ENCODE data around the gene PPIA. TPM values are rescaled to one million over a fixed set of nuclear protein-coding genes. Genes with fewer than 3 reads are reported as not detected.

Gene PPIA
- total RNA-seq, 1 donor from 2014 or later, result 1,323 TPM

DNA sequence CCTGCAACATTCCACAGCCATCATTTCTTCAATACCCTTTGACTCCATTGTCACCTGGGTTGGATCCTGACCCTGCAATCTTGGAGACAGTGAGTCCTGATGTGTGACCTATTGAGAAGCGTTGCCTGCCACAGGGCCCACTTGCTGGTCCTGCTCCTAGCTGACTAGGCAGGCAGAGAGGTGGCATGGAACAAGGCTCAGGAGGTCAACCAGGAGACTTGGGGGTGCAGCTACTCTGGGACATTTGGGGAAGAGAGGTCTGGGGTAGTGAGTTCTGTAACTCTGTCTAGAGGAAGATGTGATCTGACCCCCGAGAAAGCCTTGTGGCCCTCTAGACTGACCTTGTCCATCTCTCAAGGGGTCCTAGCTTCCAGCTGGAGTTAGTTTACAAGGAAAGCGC is 46.1 kb upstream of the PPIA start:
- H3K27me3 Mint-ChIP-seq, result no peaks in the 10 kb centered on the region
- H3K9me3 Mint-ChIP-seq (ENCODE audit: low read depth), result no peaks in the 10 kb centered on the region
- peak overlapping the region; percentile 81 for H3K4me3 Mint-ChIP-seq (ENCODE audit: low read depth)
- no peak for DNase-seq (ENCODE audit: low spot score, unreplicated experiment)
- TF ChIP-seq, protein P1, sequence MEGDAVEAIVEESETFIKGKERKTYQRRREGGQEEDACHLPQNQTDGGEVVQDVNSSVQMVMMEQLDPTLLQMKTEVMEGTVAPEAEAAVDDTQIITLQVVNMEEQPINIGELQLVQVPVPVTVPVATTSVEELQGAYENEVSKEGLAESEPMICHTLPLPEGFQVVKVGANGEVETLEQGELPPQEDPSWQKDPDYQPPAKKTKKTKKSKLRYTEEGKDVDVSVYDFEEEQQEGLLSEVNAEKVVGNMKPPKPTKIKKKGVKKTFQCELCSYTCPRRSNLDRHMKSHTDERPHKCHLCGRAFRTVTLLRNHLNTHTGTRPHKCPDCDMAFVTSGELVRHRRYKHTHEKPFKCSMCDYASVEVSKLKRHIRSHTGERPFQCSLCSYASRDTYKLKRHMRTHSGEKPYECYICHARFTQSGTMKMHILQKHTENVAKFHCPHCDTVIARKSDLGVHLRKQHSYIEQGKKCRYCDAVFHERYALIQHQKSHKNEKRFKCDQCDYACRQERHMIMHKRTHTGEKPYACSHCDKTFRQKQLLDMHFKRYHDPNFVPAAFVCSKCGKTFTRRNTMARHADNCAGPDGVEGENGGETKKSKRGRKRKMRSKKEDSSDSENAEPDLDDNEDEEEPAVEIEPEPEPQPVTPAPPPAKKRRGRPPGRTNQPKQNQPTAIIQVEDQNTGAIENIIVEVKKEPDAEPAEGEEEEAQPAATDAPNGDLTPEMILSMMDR (IDR thresholded peaks at IDR 0.05; ENCODE audit: unreplicated experiment), result no peak
- H3K36me3 Mint-ChIP-seq (ENCODE audit: insufficient read depth), result peaks cover 4% of the 10 kb centered on the region
- H3K27ac Mint-ChIP-seq, result peak overlapping the region; percentile 85
- H3K4me1 Mint-ChIP-seq (ENCODE audit: low read depth), result peaks cover 21% of the 10 kb centered on the region

GRCh38 chr7:44750921-44751571 is 45.4 kb upstream of the PPIA start:
- TF ChIP-seq, protein P1 (IDR thresholded peaks at IDR 0.05; ENCODE audit: unreplicated experiment), result no peak
- H3K4me3 Mint-ChIP-seq (ENCODE audit: low read depth), result peak overlapping the region; percentile 81
- H3K9me3 Mint-ChIP-seq (ENCODE audit: low read depth), result no peaks in the 10 kb centered on the region
- no peaks in the 10 kb centered on the region for H3K27me3 Mint-ChIP-seq
- H3K27ac Mint-ChIP-seq, result peak overlapping the region; percentile 85
- H3K4me1 Mint-ChIP-seq (ENCODE audit: low read depth), result peaks cover 21% of the 10 kb centered on the region
- H3K36me3 Mint-ChIP-seq (ENCODE audit: insufficient read depth), result peaks cover 4% of the 10 kb centered on the region
- no peak for DNase-seq (ENCODE audit: low spot score, unreplicated experiment)

GRCh38 chr7:44752822-44753221 is 43.7 kb upstream of the PPIA start:
- Mint-ChIP-seq H3K27ac (no peak overlapping the region), H3K4me3 (ENCODE audit: low read depth) (no peak overlapping the region), H3K36me3 (ENCODE audit: insufficient read depth) (peaks cover 4% of the 10 kb centered on the region), H3K4me1 (ENCODE audit: low read depth) (peaks cover 18% of the 10 kb centered on the region), H3K27me3 (no peaks in the 10 kb centered on the region), H3K9me3 (ENCODE audit: low read depth) (no peaks in the 10 kb centered on the region)
- TF ChIP-seq, protein P1 (IDR thresholded peaks at IDR 0.05; ENCODE audit: unreplicated experiment), result no peak
- no peak for DNase-seq (ENCODE audit: low spot score, unreplicated experiment)

- no peak overlapping the region for H3K4me3 Mint-ChIP-seq (ENCODE audit: low read depth)
- H3K27ac Mint-ChIP-seq, result peak overlapping the region; percentile 5
- peaks cover 7% of the 10 kb centered on the region for H3K36me3 Mint-ChIP-seq (ENCODE audit: insufficient read depth)
Measured at GRCh38 chr7:44754802-44755697, 41.4 kb upstream of the PPIA start.

More at GRCh38 chr7:44754802-44755697, 41.4 kb upstream of the PPIA start:
- no peaks in the 10 kb centered on the region for H3K27me3 Mint-ChIP-seq
- H3K9me3 Mint-ChIP-seq (ENCODE audit: low read depth), result no peaks in the 10 kb centered on the region
- TF ChIP-seq, protein P1 (IDR thresholded peaks at IDR 0.05; ENCODE audit: unreplicated experiment), result no peak
- no peak for DNase-seq (ENCODE audit: low spot score, unreplicated experiment)
- H3K4me1 Mint-ChIP-seq (ENCODE audit: low read depth), result peaks cover 13% of the 10 kb centered on the region

All from progenitor cell of endocrine pancreas (in vitro differentiated cells).